ENCODE data around the gene ABCG8.

GRCh38 chr2:43851011-43851980 is 12.5 kb downstream of the ABCG8 start:
- TF ChIP-seq POLR2A (IDR thresholded peaks at IDR 0.05; ENCODE audit: low read depth, low read length) (no peak), POLR2AphosphoS5 (IDR thresholded peaks at IDR 0.05; ENCODE audit: low read depth, low read length) (no peak), TAF1 (IDR thresholded peaks at IDR 0.05; ENCODE audit: low read depth, low read length) (no peak), SPI1 (IDR thresholded peaks at IDR 0.05; ENCODE audit: low read depth, low read length) (no peak), POU2F2 (IDR thresholded peaks at IDR 0.05; ENCODE audit: low read depth, low read length) (no peak), PAX5 (IDR thresholded peaks at IDR 0.05; ENCODE audit: insufficient read depth, low read length, severe bottlenecking) (no peak)
